ENCODE results near the gene MIA3. TPM values are rescaled to one million over a fixed set of nuclear protein-coding genes. Genes with fewer than 3 reads are reported as not detected.

The MIA3 gene
- total and polyA plus RNA-seq, 9 of the 15 experiments (the other 6 are each of a cell fraction or from before 2014, with no cell fraction given) = 21.6 to 89.4 (median 40.8) TPM

- TF ChIP-seq ZNF24 (IDR thresholded peaks at IDR 0.05) = no peak
- no peak for TF ChIP-seq SNRNP70 (optimal IDR thresholded peaks at IDR 0.05; ENCODE audit: low read depth, low read length)
- TF ChIP-seq FOXM1 (IDR thresholded peaks at IDR 0.05; ENCODE audit: low read depth) = no peak
- no peak for TF ChIP-seq FOXM1 (CRISPR knock-in tag; IDR thresholded peaks at IDR 0.05; ENCODE audit: low read depth)
- TF ChIP-seq ZBED1 (IDR thresholded peaks at IDR 0.05) = no peak
- no peak for TF ChIP-seq MITF (IDR thresholded peaks at IDR 0.05)
- TF ChIP-seq U2AF2 (optimal IDR thresholded peaks at IDR 0.05; ENCODE audit: low read depth, low read length) = no peak
- TF ChIP-seq ZFP91 (CRISPR knock-in tag; IDR thresholded peaks at IDR 0.05) = no peak
- no peak for TF ChIP-seq EHMT2 (IDR thresholded peaks at IDR 0.05)
- no peak for TF ChIP-seq NONO (IDR thresholded peaks at IDR 0.05; ENCODE audit: low read depth in 2 of 2, low read length in 1 of 2)
- no peak for TF ChIP-seq PHF20 (IDR thresholded peaks at IDR 0.05; ENCODE audit: partially characterized antibody)
- no peak; the same call in 1 of the 2 replicates for TF ChIP-seq CC2D1A (IDR thresholded peaks at IDR 0.05)
- no peak for TF ChIP-seq CBFA2T2 (conservative IDR thresholded peaks at IDR 0.05)
- 0 out of 2 replicates have a peak, but pooled peaks have one; percentile 49 for TF ChIP-seq HDGF (IDR thresholded peaks at IDR 0.05)
- TF ChIP-seq HBP1 (CRISPR knock-in tag; IDR thresholded peaks at IDR 0.05) = no peak
- TF ChIP-seq KDM5B (IDR thresholded peaks at IDR 0.05; ENCODE audit: insufficient replicate concordance, low read depth, low read length) = peak; percentile 76
- 0 out of 2 replicates have a peak, but pooled peaks have one; percentile 44 for TF ChIP-seq KLF6 (CRISPR knock-in tag; IDR thresholded peaks at IDR 0.05; ENCODE audit: borderline replicate concordance)
Measured at GRCh38 chr1:222617367-222617951, 438 bp upstream of the MIA3 start (continued).
